Measurements from ENCODE around the gene CCDC152.

Gene CCDC152

DNA sequence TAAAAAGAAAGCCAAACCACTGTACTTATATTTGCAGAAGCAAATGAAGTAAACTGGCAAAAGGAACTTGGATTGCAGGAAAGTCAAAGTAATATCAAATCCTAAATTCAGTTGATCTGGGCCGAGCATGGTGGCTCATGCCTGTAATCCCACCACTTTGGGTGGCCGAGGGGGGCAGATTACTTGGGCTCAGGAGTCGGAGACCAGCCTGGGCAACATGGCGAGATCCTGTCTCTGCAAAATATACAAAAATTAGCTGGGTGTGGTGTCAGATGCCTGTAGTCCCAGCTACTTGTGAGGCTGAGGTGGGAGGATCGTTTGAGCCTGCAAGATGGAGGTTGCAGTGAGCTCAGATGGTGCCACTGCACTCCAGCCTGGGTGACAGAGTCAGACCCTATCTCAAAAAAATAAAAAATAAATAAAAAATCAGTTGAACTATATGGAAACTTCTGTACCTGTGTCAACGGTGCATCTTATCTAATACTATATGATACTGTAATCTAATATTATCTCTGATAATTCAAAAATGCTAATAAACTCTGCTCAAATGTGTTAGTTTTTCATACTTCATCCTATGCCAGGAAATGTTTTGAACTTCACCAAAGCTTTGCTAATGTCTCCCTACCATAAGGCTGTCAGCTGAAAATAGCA, 45.0 kb downstream of the CCDC152 start:
- peaks cover 0 to 18% of the 10 kb centered on the region in 2 donors for H3K36me3 ChIP-seq (ENCODE audit: control insufficient read depth in 2 of 2, insufficient read depth in 2 of 2, low read length in 2 of 2)
- H3K27ac ChIP-seq (ENCODE audit: low read length), result no peak overlapping the region
- no peaks in the 10 kb centered on the region for H3K27me3 ChIP-seq (ENCODE audit: control insufficient read depth in 1 of 2, insufficient read depth in 2 of 2, low read length in 2 of 2)
- no peak overlapping the region for H3K4me3 ChIP-seq (ENCODE audit: low read length in 2 of 2)
- H3K4me1 ChIP-seq (ENCODE audit: control insufficient read depth, insufficient read depth, low read length), result no peaks in the 10 kb centered on the region
- no peak overlapping the region for H3K9ac ChIP-seq (ENCODE audit: low read length in 2 of 2)
- H3K9me3 ChIP-seq (ENCODE audit: control insufficient read depth in 2 of 2, low read length in 2 of 2), result no peaks in the 10 kb centered on the region

DNA sequence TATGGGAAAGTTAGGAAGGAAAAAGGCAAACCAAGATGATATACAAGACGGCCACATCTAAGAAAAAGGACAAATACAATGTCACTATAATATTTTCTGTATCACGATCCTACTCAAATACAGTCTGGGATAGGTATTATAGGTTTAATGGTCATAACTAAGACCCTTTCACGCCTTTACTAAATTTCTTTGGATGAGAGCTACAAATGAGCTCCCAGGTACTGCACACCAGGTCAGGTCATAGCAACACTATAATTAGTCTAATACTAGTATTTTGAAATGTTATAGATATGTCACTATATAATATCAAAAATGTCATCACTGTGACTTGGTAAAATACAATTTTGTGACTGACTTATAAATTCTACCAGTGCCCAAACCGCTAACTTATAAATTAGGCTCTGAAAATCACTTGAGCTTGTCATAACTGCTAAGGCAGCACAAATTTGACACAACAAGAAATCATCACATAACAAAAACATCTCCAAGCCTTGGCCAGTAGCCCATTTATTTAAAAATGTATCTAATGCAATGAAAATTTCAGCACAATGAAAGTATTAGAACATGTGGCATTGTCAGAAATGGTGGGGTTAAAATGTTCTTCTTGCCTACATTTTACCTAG, 48.2 kb downstream of the CCDC152 start:
- H3K36me3 ChIP-seq (ENCODE audit: control insufficient read depth in 2 of 2, insufficient read depth in 2 of 2, low read length in 2 of 2), result peaks cover 0 to 18% of the 10 kb centered on the region in 2 donors
- H3K4me1 ChIP-seq (ENCODE audit: control insufficient read depth, insufficient read depth, low read length), result no peaks in the 10 kb centered on the region
- H3K4me3 ChIP-seq (ENCODE audit: low read length in 2 of 2), result no peak overlapping the region
- no peak overlapping the region for H3K27ac ChIP-seq (ENCODE audit: low read length)
- no peaks in the 10 kb centered on the region for H3K27me3 ChIP-seq (ENCODE audit: control insufficient read depth in 1 of 2, insufficient read depth in 2 of 2, low read length in 2 of 2)
- no peaks in the 10 kb centered on the region for H3K9me3 ChIP-seq (ENCODE audit: control insufficient read depth in 2 of 2, low read length in 2 of 2)
- no peak overlapping the region for H3K9ac ChIP-seq (ENCODE audit: low read length in 2 of 2)

DNA sequence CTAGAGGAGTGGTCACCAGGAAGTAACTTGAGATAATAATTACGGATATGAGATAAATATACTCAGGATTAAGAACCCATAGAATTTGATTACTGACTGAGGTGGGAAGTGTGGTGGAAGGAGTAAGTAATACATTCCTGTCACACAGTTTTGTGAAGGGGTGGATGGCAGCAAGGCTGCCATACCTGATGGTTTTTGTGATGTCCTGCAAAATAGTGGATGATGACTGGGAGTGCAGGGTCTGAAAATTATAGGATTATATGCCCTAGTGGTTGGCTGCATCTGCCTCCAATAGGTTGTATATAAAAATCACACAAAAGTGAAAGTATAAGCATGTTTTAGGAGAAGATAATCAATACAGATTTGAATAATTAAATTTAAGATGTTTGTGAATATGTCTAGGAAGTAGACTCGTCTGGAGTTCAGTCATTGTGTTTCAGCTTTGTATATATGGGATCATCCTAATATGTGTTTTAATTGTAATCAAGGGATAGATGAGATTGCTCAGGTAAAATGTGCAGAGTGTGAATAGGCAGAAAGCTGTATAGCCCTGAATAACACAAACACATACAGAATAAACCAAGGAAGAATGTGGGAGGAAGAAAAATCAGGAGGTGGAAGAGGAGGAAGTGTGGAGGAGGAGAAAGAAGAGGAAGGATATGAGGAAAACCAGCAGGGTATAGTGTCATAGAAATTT, 49.5 kb downstream of the CCDC152 start:
- H3K9me3 ChIP-seq (ENCODE audit: control insufficient read depth in 2 of 2, low read length in 2 of 2), result no peaks in the 10 kb centered on the region
- no peaks in the 10 kb centered on the region for H3K27me3 ChIP-seq (ENCODE audit: control insufficient read depth in 1 of 2, insufficient read depth in 2 of 2, low read length in 2 of 2)
- peaks cover 0 to 10% of the 10 kb centered on the region in 2 donors for H3K36me3 ChIP-seq (ENCODE audit: control insufficient read depth in 2 of 2, insufficient read depth in 2 of 2, low read length in 2 of 2)
- H3K9ac ChIP-seq (ENCODE audit: low read length in 2 of 2), result no peak overlapping the region
- H3K4me1 ChIP-seq (ENCODE audit: control insufficient read depth, insufficient read depth, low read length), result no peaks in the 10 kb centered on the region
- H3K27ac ChIP-seq (ENCODE audit: low read length), result no peak overlapping the region
- H3K4me3 ChIP-seq (ENCODE audit: low read length in 2 of 2), result no peak overlapping the region

DNA sequence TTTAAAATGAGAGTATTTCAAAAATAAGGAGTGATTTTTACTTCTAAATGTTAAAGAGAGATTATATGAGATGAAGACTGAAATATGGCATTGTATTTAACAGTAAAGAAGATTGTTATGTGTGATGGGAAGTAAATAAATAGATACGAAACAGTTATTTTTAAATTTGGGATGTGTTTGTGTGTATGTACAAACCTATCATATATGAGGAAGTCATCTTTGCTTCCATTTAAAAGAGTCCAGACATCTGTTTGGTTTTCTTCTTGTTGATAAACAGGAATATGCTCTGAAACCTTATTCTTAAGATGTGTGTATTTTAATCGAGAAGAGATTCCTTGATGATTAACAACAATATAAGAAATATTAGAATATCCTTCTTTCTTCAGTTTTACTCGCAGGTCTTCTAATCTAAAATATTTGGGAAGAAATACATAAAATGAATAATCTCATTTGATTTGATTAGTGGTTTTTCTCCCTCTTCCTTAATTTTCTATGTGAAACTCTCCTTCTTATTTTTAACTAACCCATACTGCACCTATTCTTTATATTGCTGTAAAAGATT, 50.2 kb downstream of the CCDC152 start:
- Histone ChIP-seq H3K36me3 (ENCODE audit: control insufficient read depth in 2 of 2, insufficient read depth in 2 of 2, low read length in 2 of 2) (peaks cover 0 to 4% of the 10 kb centered on the region in 2 donors), H3K9me3 (ENCODE audit: control insufficient read depth in 2 of 2, low read length in 2 of 2) (no peaks in the 10 kb centered on the region), H3K4me3 (ENCODE audit: low read length in 2 of 2) (no peak overlapping the region), H3K27me3 (ENCODE audit: control insufficient read depth in 1 of 2, insufficient read depth in 2 of 2, low read length in 2 of 2) (no peaks in the 10 kb centered on the region), H3K4me1 (ENCODE audit: control insufficient read depth, insufficient read depth, low read length) (no peaks in the 10 kb centered on the region), H3K9ac (ENCODE audit: low read length in 2 of 2) (no peak overlapping the region), H3K27ac (ENCODE audit: low read length) (no peak overlapping the region)

DNA sequence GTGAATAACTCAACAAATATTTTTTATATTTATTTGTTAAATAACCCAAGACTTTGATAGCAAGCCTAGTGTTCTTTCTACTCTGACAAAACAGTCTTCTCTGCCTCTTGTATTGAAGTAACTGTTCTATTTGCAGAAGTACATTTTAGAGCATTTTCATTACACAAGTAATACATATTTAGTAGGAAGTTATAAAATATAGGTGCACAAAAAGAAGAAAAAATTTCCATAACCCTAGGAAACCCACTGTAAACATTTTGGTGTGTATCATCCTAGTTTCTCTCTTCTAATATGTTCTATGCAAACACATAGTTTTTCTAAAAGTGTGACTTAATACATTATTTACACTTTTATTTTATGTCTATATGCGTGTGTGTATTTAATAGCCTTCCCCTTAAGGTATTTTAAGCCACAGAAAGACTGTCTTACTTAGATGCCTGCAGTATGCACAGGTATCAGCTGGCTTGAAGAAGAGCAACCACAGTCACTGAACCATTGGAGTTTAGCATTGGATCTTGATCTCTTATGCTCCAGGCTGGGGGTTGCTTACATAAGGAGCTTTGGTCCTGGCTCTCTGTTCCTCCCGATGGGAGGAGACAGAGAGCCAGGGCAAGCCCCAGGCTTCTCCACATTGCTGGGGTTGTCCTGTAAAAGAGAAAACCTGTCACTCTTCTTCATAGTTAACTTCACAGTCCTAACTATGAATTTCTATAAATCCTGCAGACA, 51.3 kb downstream of the CCDC152 start:
- peak overlapping the region in 1 of 2 donors; percentile 4 for H3K4me3 ChIP-seq (ENCODE audit: low read length in 2 of 2)
- H3K36me3 ChIP-seq (ENCODE audit: control insufficient read depth in 2 of 2, insufficient read depth in 2 of 2, low read length in 2 of 2), result peaks cover 0 to 4% of the 10 kb centered on the region in 2 donors

DNA sequence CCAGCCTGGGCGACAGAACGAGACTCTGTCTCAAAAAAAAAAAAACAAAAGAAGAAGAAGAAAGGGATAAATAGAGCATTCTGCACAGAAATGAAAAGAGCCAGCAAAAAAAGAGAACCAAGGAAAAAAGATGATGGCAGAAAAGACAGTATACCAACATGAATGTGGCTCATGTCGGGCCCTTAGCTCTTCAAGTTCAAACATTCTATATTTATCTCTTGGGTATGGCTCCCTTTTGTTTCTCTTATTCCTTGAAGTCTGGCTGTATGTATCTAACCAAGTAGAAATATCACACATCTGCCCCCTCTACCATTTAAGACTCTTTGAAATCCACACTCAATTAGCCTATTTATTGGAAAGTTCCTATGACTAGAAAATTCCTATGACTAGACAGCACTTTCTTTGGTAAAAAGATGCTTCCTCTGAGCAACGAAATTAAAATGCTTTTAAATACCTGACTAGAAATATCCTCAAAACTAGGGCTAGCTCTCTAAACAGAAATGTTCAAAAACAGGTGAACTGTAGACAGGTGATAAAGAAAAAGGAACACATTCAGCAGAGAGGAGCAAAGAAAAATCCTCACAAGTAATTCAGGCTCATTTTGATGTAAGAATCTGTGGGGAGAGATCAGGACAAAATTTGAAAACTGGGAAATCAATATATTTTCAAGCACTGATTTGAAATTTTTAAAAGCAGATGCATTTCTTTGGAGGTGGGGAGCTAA, 52.4 kb downstream of the CCDC152 start:
- no peak overlapping the region for H3K27ac ChIP-seq (ENCODE audit: low read length)
- H3K36me3 ChIP-seq (ENCODE audit: control insufficient read depth in 2 of 2, insufficient read depth in 2 of 2, low read length in 2 of 2), result peaks cover 0 to 4% of the 10 kb centered on the region in 2 donors
- H3K9me3 ChIP-seq (ENCODE audit: control insufficient read depth in 2 of 2, low read length in 2 of 2), result no peaks in the 10 kb centered on the region
- H3K27me3 ChIP-seq (ENCODE audit: control insufficient read depth in 1 of 2, insufficient read depth in 2 of 2, low read length in 2 of 2), result no peaks in the 10 kb centered on the region
- H3K4me3 ChIP-seq (ENCODE audit: low read length in 2 of 2), result peak overlapping the region in 1 of 2 donors; percentile 16
- H3K4me1 ChIP-seq (ENCODE audit: control insufficient read depth, insufficient read depth, low read length), result no peaks in the 10 kb centered on the region
- H3K9ac ChIP-seq (ENCODE audit: low read length in 2 of 2), result no peak overlapping the region

More for the DNA sequence above, 51.3 kb downstream of the CCDC152 start:
- Histone ChIP-seq H3K27me3 (ENCODE audit: control insufficient read depth in 1 of 2, insufficient read depth in 2 of 2, low read length in 2 of 2) (no peaks in the 10 kb centered on the region), H3K9ac (ENCODE audit: low read length in 2 of 2) (no peak overlapping the region), H3K9me3 (ENCODE audit: control insufficient read depth in 2 of 2, low read length in 2 of 2) (no peaks in the 10 kb centered on the region), H3K27ac (ENCODE audit: low read length) (no peak overlapping the region), H3K4me1 (ENCODE audit: control insufficient read depth, insufficient read depth, low read length) (no peaks in the 10 kb centered on the region)

DNA sequence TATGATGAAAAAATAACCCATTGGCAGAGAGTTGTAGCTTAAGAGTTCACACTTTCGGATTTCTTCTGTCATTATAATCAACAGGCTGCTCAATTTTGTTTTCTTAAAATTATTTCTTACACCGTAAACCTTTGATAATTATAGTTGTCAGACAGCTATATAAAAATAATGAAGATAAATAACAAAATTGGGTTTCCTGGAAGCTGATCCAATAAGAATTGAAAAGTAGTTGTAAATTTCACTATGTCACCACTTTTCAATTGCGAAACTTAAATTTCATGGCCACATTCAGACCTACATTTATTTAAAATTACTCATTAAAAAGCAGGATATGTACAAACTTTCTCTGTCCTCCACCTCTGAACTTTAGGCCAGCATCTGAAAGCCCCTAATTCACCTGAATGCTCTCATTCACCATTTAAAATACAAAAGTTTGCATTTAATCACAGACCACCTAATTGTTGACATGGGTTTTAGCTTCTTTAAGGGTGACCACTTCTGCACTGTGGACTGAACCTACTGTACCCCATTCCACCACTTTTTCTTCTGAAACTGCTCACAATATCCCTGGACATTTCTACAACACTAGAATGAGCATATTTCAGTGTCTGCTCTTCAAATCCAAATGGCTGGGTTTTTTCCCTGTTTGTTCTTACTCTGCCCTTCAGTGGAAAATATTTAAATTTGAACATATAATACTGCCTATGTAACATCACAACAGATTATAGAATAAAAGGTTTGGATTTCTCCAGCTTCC, 54.4 kb downstream of the CCDC152 start:
- Histone ChIP-seq H3K4me1 (ENCODE audit: control insufficient read depth, insufficient read depth, low read length) (no peaks in the 10 kb centered on the region), H3K36me3 (ENCODE audit: control insufficient read depth in 2 of 2, insufficient read depth in 2 of 2, low read length in 2 of 2) (peaks cover 0 to under 1% of the 10 kb centered on the region in 2 donors), H3K27ac (ENCODE audit: low read length) (peak overlapping the region; percentile 61), H3K9ac (ENCODE audit: low read length in 2 of 2) (peak overlapping the region; percentile 73 to 77), H3K4me3 (ENCODE audit: low read length in 2 of 2) (peak overlapping the region; percentile 78 to 79), H3K27me3 (ENCODE audit: control insufficient read depth in 1 of 2, insufficient read depth in 2 of 2, low read length in 2 of 2) (no peaks in the 10 kb centered on the region), H3K9me3 (ENCODE audit: control insufficient read depth in 2 of 2, low read length in 2 of 2) (no peaks in the 10 kb centered on the region)

DNA sequence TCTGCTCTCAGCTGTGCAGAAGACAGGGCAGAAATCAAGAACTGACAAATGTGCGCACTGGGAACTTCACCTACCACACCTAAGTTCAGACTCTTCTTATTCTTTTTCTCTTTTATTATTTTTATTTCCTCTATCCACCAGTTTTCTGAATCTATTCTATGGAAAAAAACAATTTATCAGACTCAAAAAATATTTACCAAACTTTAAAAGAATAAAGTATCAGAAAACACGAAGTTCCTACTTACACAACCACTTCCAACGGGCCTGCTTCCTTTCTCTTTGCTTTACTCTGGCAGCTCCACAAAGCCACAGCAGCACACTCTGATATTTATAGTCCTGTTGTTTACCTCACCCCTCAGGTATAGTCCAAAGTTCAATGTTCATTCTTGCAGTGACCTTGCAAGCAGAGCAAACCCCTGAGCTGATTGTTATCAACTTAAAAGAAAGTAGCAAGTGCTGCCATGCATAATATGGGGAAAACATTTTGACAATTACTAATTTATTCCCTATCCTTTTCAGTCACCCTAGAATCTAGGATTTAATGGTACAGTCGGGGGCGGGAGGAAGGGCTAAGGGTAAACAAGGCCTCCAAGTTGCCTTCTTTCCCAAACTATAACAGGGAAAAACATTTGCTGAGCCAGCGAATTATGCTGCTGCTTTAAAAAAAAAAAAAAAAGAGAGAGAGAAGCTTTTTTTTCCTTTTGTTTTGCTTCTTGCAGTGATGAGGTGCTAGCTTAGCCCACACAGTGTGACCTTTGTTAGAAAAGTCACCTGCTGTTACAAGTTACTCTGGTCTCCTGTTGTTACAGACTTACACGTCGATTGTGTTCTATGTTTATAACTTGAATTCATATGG, 55.2 kb downstream of the CCDC152 start, which contains the start of gene SELENOP:
SELENOP (minus strand) TSS at position 302 of the 856 bp plus-strand sequence. CDS start 3,539 bp downstream, outside the sequence.
- H3K9ac ChIP-seq (ENCODE audit: low read length in 2 of 2), result peak within 1 kb of the TSS; percentile 73 to 77
- no peaks in the 10 kb centered on the region for H3K36me3 ChIP-seq (ENCODE audit: control insufficient read depth in 2 of 2, insufficient read depth in 2 of 2, low read length in 2 of 2)
- no peaks in the 10 kb centered on the region for H3K4me1 ChIP-seq (ENCODE audit: control insufficient read depth, insufficient read depth, low read length)
- H3K27ac ChIP-seq (ENCODE audit: low read length), result peak within 1 kb of the TSS; percentile 61
- H3K9me3 ChIP-seq (ENCODE audit: control insufficient read depth in 2 of 2, low read length in 2 of 2), result no peaks in the 10 kb centered on the region
- H3K27me3 ChIP-seq (ENCODE audit: control insufficient read depth in 1 of 2, insufficient read depth in 2 of 2, low read length in 2 of 2), result no peaks in the 10 kb centered on the region
- peak within 1 kb of the TSS; percentile 78 to 79 for H3K4me3 ChIP-seq (ENCODE audit: low read length in 2 of 2)

DNA sequence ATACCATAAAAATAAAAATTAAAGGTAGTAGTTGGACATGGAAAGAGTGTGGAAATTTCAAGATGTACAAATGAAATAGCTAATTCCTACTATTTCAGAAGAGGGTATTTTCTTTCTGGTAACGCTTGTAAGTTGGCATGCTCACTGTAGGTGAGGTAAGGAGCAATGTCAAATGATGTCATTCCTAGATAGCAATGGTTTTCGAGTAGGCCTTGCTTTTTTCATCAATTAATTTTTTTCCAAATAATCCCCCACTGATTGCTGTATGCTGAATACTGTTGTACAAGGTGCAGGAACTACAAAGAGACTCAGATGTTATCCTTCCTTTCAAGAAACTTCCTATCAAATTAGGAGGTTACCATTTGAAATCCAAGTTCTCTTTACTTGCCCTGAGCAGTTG, 56.0 kb downstream of the CCDC152 start:
- Histone ChIP-seq H3K27ac (ENCODE audit: low read length) (no peak overlapping the region), H3K4me1 (ENCODE audit: control insufficient read depth, insufficient read depth, low read length) (no peaks in the 10 kb centered on the region), H3K4me3 (ENCODE audit: low read length in 2 of 2) (no peak overlapping the region), H3K36me3 (ENCODE audit: control insufficient read depth in 2 of 2, insufficient read depth in 2 of 2, low read length in 2 of 2) (no peaks in the 10 kb centered on the region), H3K27me3 (ENCODE audit: control insufficient read depth in 1 of 2, insufficient read depth in 2 of 2, low read length in 2 of 2) (no peaks in the 10 kb centered on the region), H3K9me3 (ENCODE audit: control insufficient read depth in 2 of 2, low read length in 2 of 2) (no peaks in the 10 kb centered on the region), H3K9ac (ENCODE audit: low read length in 2 of 2) (no peak overlapping the region)

Measured in stomach smooth muscle (tissue), 2 donors.